GM21723 (cell line): ENCODE results near the gene LZTS3.
"Not testable (repeated sequence)": the region's sequence is repeated elsewhere in the genome, so short reads cannot be mapped to it uniquely, and the experiment has no call there.

Experiments
- ATAC-seq: cut with Tn5 transposase; IDR thresholded peaks from one replicate; pipeline ENCODE4 v1.9.1; 2021; ENCODE audit warnings: mild to moderate bottlenecking, moderate library complexity; ENCODE audit not compliant: unreplicated experiment

The LZTS3 gene

DNA sequence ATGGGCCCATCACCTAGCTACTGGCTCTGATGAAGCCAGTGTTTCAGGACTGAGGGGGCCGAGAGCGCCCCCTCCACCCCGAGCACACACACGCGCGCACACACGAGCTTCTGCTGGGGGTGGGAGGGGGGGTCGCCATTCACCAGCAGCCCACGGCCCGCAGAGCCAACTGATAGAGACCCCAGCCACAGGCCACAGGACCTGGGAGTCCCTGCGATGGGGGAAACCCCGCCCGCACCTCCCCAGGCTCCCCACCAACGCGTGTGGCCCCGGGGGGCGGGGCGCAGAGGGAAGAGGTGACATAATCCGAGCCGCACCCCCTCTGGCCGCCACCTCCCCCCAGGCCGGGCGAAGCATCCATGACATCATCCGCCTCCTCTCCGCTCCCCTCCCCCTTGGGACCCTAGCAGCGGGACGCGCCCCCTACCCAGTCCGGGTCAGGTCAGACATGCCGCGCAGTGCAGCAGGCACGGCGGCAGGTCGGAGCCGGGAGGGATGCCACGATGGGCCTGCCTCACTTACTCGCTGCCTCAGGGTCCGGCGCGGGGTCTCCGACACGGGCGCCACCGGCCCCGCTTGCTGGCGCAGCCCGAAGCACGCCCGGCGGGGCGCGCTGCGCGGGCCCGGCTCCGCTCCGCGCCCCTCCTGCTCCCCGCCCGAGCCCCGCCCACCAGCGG, at the start of gene LZTS3:
Gene LZTS3 (minus strand): TSS at position 617 of the 677 bp plus-strand sequence. CDS start 6,386 bp downstream, outside the sequence.
- peak; percentile 90 for ATAC-seq

DNA sequence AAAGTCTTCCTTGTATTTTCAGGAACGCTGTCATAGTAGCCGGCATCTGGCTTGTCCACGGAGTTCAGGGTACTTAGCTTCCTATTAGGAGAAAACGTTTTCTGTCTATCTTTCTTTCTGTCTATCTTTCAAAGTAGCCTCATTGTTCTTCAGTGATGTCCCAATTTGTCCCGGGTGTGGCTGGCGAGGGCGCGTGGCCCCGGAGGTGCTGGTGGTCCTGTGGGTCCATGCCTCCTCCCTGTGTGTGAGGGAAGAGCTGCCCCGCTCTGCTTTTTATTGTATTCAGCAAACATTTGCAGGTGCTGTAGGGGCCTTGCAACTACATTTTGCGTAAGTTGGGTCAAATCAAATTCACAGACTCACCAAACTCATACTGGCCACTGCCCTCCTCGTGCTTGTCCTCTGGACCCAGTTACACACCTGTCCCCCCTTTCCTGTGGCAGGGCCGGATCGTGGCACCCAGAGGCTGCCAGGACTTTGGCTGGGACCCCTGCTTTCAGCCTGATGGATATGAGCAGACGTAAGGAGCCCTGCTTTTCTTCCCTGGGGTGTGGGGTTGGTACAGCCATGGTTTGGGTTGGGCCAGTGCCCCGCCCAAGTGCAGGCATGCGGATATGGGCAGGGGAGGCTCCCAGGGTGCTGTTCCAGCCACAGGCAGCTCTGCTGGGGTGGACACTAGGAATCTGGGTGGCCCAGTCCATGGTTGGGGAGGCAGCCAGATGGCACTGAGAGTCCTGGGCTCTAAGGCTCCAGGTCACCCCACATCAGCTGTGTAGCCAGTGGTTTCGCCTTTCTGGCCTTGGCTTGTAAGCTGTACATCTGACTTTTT, 48.3 kb upstream of the LZTS3 start:
- no peak for ATAC-seq

DNA sequence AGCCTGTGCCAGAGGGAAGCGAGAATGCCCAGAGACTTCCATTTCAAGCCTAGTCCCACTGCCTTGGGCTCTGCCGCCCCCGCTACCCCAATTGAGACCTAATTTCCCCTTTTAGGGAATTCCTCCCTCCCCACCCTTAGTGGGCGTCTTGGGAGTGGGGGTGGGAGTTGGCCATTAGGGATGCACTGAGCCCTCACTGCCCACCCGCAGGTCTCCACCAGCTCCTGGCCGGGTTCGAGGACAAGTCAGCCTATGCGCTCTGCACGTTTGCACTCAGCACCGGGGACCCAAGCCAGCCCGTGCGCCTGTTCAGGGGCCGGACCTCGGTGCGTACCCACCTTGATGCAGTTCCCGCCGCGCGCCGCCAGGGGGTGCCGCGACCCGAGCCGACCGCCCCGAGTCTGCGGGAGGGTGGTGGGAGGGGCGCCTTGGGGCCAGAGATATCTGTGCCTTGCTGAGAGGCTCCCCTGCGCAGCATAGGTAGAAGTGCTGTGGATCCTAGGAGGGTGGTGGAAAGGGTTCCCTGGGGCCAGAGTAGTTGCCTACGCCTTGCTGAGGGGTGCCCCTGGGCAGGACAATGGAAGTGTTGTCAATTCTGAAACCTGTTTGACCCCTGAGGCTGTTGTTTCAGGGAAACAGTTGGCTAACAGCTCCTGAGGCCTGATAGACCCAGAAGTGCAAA, 45.1 kb upstream of the LZTS3 start:
- peak; percentile 65 for ATAC-seq

DNA sequence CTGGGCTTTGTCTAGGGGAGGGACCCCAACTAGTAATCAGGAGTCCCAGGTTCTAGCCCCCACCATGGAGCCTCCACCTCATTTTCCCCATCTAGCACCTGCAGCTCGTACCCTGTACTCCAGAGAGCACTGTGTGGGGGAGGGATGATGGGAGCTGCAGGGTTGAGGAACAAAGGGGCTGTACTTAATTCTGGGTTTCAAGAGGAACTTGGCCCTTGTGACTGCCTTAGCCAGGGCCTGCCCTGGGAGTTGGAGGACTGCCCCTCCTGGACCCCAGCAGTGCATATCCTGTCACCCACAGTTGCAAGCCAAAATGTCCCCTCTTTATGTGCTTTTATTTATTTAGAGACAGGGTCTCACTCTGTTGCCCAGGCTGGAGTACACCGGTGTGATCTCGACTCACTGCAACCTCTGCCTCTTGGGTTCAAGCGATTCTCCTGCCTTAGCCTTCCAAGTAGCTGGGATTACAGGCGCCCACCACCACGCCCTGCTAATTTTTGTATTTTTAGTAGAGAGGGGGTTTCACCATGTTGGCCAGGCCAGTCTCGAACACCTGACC, 42.1 kb upstream of the LZTS3 start:
- not testable (repeated sequence) for ATAC-seq

DNA sequence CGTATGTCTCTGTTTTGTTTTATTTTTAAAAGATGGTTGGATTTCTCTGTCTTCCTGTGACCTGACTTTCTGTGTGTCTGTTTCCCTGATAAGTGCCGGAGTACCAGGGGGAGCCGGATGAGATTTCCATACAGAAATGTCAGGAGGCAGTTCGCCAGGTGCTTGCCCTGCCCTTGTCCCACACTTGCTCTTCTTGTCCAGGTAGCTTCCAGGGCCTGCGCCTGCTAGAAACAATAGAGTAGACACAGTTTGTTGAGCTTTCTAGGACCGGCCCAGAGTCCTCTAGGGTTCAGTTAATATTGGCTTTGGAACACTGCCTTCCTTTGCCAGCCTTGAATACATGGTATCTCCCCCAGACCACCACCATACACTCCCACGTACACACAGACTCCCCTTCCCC, 39.9 kb upstream of the LZTS3 start:
- no peak for ATAC-seq

DNA sequence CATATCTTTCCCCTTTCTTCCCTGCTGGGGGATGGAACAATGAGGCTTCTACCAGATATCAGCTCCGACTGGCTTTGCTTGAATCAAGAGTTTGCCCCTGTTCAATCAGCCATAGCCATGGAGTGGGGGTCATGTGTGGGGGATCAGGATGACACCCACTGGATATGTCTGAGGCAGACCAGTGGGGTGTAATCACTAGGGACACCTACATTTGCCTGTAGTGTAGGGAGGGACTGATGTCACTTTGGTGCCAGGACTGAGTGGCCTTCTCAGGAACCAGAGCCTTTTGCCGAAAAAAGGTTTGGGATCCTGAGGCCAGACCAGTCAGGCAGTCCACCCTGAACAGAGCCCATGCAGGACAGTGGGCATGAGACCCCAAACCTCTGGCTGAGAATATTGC, 37.0 kb upstream of the LZTS3 start:
- ATAC-seq, result no peak

DNA sequence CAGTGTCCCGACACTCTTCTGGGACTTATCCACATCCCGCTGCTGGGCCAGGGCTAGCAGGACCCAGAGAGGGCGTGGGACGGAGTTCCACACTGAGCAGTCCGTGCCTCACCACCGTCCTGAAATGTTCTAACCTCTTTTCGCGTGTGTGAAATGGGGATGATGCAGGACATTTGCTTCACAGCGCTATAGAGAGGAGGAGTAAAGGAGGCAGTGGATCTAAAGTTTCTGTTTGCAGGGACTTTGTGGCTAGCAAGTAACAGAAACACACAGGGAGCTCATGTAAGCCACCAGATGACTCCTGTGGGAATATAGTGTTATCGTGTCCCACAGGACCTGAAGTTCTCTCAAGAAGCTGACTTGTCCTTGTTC, 36.6 kb upstream of the LZTS3 start:
- ATAC-seq, result peak; percentile 25

DNA sequence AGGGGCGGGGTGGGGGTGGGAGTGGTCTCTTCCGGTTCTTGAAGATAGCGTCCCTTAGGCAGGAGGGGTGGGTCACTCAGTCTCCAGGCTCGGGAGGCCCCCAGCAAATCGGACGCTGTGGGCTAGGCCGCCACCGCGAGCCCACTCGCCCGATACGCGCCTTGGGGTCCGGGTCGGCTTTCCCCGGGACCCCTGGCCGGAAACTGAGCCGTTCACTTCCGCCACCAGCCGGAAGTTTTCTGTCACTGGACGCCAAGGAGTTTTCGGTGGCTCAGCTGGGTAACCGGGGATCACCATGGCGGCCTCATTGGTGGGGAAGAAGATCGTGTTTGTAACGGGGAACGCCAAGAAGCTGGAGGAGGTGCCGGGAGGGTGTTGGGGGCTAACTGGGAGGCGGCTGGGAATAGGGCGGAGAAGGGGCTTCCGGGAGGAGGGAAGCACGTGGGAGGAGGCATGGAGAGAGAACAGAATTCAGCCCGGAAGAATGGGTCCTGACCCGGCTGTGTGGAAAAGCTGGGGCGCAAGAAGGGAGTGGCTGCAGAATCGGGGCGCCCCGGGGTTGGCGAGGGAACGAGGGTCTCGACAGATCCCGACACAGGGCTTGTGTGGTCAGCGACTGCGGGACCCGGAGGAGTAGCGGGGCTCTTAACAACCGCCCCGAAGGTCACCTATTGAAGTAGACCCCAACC, 36.1 kb upstream of the LZTS3 start, which contains the start of gene ITPA:
Gene ITPA (plus strand): TSS at position 242 of the 689 bp plus-strand sequence. CDS start 54 bp downstream, at position 296.
- peak; percentile 53 for ATAC-seq

DNA sequence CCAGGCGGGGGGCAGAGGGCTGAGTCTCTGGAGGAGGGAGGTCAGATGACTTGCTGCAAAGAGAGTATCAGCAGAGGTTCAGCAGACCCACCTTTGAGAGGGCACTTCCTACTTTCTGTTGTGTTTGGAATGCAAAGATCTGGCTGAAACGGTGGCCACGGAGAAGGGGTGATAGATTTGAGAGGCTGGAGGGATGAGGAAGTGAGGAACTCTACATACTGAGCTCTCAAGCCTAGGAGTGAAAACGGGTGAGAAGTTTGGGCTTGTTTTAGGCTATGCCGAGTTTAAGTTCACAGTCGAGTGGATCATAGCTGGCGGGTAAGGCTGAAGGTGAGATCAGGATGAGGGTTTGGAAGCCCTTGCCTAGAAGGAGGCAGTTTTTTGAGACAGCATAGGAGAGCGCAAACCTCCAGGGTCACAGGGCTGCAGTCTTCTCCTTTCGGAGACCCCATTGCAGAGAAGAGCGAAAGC, 35.5 kb upstream of the LZTS3 start:
- peak; percentile 5 for ATAC-seq

DNA sequence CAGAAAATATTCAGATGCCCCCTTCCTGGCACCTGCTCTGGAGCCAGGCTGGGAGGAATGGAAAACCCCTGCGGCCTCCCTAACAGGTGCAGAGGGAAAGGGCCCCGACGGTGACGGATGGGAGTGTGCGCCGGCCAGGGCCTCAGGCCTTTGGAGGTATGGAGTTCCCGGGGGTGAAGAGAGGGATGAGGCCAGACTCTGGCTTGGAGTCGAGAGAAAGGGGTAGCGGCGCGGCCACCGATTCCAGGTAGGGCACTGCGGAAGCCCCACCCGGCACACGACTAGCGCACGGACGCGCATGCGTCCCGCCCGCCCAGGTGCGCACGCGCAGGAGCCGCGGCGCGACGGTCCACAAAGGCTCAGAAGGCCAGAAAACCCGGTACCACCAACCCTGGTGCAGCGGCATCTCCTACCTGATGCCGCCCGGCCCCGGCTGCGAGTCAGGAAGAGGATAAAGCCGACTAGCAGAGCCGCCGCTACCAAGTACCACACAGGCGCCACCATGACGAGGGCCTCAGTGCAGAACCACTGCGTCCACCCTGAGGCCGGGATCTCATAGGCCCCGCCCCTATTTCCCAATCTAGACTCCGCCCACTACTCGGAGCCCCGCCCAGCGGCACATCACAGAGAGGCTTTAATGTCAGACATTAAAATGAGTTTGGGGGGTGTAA, 30.9 kb upstream of the LZTS3 start, which contains the start of gene DDRGK1:
Gene DDRGK1 (minus strand): TSS at position 559 of the 671 bp plus-strand sequence. CDS start 55 bp downstream, at position 504.
- ATAC-seq, result peak; percentile 81

DNA sequence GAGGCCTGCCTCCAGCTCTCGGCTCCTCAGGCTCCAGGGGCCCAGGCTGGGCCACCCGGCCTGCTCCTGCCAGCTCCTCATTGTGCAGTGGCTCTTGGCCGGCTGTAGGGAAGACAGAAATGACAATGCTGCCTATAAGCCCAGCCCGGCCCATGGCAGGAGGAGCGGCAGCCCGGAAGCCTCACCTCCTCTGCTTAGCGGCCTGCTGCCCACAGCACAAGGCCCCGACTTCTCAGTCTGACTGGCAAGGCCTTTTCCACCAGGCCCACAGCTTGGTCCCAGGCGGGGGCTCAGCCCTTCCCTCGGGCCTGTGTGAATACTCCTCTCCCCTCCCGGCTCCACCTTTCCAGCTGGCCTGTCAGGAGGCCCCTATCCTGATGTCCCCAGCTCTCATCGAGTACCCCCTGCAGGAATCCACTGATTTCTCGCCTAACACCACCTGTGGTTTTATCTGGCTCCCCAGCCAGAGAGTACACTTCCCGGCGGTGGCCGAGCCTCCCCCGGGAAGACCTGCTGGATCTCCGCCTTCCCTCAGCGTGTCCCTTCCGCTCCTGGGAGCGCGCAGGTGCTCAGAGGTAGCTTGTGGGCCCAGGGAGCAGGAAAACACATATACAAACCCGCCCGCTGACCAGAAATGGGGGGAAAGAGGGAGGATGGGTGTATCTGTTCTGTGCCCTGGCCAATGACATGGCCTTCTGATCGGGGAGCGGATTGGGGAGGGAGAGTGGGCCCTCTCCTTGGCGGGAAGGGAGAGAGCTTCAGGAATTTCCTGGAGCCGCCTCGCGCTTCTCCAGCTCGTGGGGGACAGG, 30.2 kb upstream of the LZTS3 start:
- peak; percentile 18 for ATAC-seq

DNA sequence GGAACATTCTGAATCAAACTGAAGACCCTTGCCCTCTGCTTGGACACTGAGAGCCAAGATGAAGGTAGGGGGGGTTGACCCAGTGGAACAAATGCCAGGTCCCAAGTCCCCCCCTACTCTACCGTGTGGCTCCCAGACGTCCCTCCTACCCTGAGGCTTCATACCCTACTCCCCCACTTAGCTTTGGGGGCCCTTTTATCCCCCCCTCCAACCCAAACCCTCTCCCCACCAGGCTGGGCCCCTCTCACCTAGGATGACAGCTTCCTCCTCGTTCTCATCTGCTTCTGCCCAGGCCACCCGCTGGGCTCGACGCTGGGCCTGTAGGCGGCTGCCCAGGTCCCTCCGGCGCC, 29.6 kb upstream of the LZTS3 start:
- ATAC-seq, result no peak

DNA sequence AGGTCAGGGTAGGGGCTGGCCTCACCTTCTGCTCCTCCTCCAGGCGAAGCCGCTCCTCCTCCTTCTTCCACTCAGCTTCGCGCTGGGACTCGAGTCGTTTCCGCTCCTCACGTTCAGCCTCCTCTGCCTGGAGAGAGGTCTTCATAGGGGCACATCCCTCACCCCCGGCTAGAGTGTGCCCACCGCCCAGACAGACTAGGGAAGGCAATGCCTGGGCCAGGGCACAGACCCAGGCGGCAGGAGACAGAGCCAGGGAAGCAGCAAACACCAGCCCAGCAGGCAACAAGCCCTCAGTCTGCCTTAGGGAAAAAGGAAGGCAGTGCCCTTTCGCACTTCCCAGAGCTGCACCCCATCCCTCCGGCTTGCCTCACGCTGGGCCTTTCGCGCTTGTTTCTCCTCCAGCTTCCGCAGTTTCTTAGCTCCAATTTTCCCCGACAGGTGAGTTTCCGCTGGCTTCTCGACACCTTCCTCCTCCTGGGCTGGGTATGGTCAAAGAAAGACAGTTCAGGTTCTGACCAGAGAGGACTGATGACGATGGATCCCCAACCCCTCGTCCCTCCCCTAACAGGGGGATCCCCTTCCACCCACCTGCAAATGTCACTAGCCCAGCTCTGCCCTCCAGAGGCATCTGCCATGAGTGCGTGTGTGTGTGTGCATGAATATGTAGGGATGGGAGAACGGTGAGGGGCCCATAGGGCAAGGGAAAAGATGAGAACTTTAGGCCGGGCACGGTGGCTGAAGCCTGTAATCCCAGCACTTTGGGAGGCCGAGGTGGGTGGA, 26.8 kb upstream of the LZTS3 start:
- no peak for ATAC-seq

DNA sequence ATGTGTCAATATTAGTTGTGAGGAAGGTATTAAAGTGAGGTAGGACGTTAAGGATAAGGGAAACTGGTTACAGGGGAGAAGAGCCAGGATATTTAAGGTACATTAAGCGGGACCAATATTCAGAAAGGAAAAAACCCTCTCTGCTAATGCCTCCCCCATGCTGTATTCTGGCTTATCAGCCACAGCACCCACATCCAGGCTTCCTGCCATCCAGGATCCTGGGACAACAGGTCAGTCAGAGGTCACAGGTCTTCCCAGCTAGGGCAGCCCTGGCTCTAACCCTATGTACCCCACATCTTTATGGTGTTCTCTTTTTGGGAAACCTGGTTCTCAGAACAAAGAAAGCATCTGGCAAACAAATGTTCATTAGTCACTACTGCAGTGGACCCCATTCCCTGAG, 25.9 kb upstream of the LZTS3 start:
- no peak for ATAC-seq

DNA sequence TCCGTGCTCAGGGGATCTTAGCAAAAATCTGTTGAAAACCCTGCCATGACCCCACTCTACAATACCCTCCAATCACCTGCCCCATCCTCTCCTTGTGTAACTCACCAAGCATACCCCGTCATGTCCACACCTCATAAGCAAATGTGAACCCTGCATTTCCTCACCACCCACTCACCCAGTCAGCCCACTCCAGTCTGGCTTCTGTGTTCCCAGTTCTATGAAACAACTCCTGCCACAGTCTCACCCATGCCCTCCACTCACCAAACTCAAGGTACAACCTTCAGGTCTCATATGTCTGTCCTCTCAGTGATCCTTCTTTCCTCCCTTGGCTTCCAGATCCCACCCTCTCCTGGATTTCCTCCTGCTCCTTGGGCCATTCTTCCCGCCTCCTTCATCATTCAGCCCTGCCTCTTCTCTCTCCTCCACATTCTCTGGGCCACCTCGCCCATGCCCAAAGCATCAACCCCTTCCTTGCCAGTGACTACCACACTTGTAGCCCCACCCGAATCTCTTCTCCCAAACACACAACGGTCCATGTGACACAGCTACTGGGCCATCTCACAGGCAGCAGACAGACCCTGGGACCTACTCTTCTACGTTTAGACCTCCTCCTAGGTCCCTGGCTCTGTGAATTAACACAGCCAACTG, 22.4 kb upstream of the LZTS3 start:
- no peak for ATAC-seq

DNA sequence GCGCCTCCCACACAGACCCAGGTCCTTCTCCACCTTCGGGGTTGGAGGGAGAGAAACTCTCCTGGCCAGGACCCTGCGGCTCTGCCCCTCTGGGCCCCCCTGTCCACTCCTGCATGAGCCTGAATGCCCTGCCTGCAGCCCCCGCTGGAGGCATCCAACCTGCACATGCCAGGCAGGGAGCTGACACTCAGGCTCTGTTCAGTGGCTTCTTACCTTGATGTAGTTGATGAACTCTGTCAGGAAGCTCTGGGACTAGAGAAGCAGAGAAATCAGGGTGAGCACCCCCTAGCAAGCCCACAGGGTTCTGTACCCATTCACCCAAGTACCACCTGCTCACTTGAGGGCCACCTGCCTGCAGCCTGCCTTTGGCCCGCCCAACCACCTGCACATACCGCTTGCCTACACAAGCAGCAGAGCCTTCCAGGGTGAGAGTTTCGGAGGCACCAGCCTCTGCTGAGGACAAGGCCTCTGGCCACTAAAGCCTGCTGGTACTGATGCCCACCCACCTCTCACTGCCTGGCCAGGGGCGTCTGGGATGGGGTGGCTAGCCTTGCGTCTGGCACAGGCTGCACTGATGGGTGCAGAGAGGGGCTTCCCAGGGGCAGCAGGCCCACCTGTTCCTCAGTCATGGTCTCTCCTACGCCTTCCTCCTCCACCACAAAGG, 21.4 kb upstream of the LZTS3 start:
- ATAC-seq, result no peak
